Loucy (cell line): ENCODE measurements around the gene PGF.

Experiments
- CTCF ChIP-seq: fragments of 200-600 bp; sonication (generic); conservative IDR thresholded peaks from 2 replicates; pipeline ENCODE4 v1.5.1; 2014; ENCODE audit warnings: mild to moderate bottlenecking, antibody characterized with exemption, low read length
- EZH2phosphoT487 ChIP-seq: fragments of 200-600 bp; IDR thresholded peaks from 2 replicates; pipeline ENCODE4 v1.6.1; 2018; ENCODE audit warnings: antibody characterized with exemption, mild to moderate bottlenecking, moderate library complexity, borderline replicate concordance

- TF ChIP-seq CTCF (no peak), EZH2phosphoT487 (no peak)
These were observed 32.5 kb downstream of the PGF start, which contains the start of gene RPS6KL1 for GRCh38 chr14:74922752-74923401.
